Breast epithelium (tissue), 3 donors: Measurements from ENCODE around the gene ENOX1.

Experiments
- CTCF ChIP-seq, 3 donors: fragments of 450-650 bp; IDR thresholded peaks; one replicate each; pipeline ENCODE4 v1.5.1; 2016 to 2017; ENCODE audit warnings: antibody characterized with exemption in 3 of 3, mild to moderate bottlenecking in 3 of 3, moderate library complexity in 3 of 3
- POLR2A ChIP-seq: fragments of 450-650 bp; IDR thresholded peaks from one replicate; pipeline ENCODE4 v1.6.1; 2016; ENCODE audit warnings: antibody characterized with exemption, mild to moderate bottlenecking, moderate library complexity

- TF ChIP-seq CTCF (IDR thresholded peaks at IDR 0.05) (no peak), POLR2A (no peak)
Measured at GRCh38 chr13:43271152-43271551, 515.6 kb downstream of the ENOX1 start.
